Testis (tissue), 3 donors: ENCODE measurements around the gene SFT2D2. TPM values are rescaled to one million over a fixed set of nuclear protein-coding genes. Genes with fewer than 3 reads are reported as not detected.

ENCODE experiments used
- DNase-seq: peaks from one replicate; pipeline ENCODE4 v3.0.0-alpha.2; 2019
- H3K27ac ChIP-seq, 2 donors: fragments of 200-600 bp; sonication (generic); one replicate each; pipeline ENCODE4 v1.5.1; 2019
- H3K27me3 ChIP-seq: fragments of 200-600 bp; sonication (generic); one replicate; pipeline ENCODE4 v1.5.1; 2019
- H3K36me3 ChIP-seq: fragments of 200-600 bp; sonication (generic); one replicate; pipeline ENCODE4 v1.5.1; 2017; ENCODE audit warnings: low read depth; ENCODE audit errors: missing control alignments
- H3K4me1 ChIP-seq: fragments of 200-600 bp; sonication (generic); one replicate; pipeline ENCODE4 v1.5.1; 2019
- H3K4me3 ChIP-seq, 2 donors: fragments of 200-600 bp; sonication (generic); one replicate each; pipeline ENCODE4 v1.5.1; 2017 to 2019
- H3K9me3 ChIP-seq: fragments of 200-600 bp; sonication (generic); one replicate; pipeline ENCODE4 v1.5.1; 2017
- CTCF ChIP-seq, 3 experiments: fragments of 450-650 bp in 2 of 3; fragments of 200-600 bp in 1 of 3; sonication (generic) in 1 of 3; IDR thresholded peaks; one replicate each; pipeline ENCODE4 v1.5.1; 2016 to 2019; ENCODE audit warnings: antibody characterized with exemption in 3 of 3, mild to moderate bottlenecking in 2 of 3, moderate library complexity in 1 of 3
- POLR2A ChIP-seq: fragments of 450-650 bp; IDR thresholded peaks from one replicate; pipeline ENCODE4 v1.6.1; 2017; ENCODE audit warnings: antibody characterized with exemption, mild to moderate bottlenecking, moderate library complexity
- WGBS, 2 donors: methylation state at CpG; one replicate each; pipeline ENCODE4 v1.1.5; 2018; 5-methylcytosine and 5-hydroxymethylcytosine counted together
- intact Hi-C: fragments of 100-400 bp; cut with DNase I; formaldehyde crosslinking; loops from one replicate; pipeline ENCODE4 v1.15.1; 2023; ENCODE audit warnings: low total_unique reads
- polyA plus RNA-seq: library from polyadenylated mRNA; stranded (reverse); fragments of 350-450 nt; fragmentation: Illumina TruSeq; extraction: RNeasy Lipid Tissue Mini Kit (QIAGEN cat#74804); gene quantifications from one replicate; pipeline ENCODE4 v1.2.3, GENCODE V29; 2014; ENCODE audit warnings: low read depth, low replicate concordance; ENCODE audit not compliant: insufficient read depth
- total RNA-seq, 2 donors: library from RNA; depleted of rRNA; stranded (reverse); fragments of >200 nt; gene quantifications; one replicate each; pipeline ENCODE4 v1.2.3, GENCODE V29; 2016

SFT2D2 gene
- total and polyA plus RNA-seq, 3 donors from 2014 or later: 34.5 to 62.2 (median 59.4) TPM

DNA sequence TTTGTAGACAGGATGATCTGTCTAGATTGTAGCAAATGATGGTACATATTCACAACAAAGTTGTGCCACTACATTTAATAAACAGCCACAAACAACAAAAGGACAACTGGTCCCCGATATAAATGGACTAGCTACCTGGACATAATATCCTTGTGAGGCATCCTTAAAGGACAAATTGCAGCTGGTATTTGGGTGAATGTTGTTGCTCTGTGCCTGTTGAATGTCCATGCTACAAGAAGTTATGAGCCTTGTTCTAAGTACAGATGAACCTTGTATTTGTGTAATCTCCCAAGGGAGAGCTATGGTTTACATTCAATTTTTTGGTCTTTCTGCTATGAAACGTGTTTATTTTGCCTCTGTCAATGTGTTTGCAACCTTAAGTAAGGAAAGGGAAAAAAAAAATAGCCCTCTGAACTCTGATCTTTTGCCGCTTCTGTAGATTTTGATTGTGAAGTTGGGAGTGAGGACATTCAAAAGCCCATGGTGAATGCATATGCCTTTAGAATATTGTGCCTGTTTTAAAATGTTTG is 26.5 kb downstream of the SFT2D2 start:
- no peak overlapping the region for H3K4me3 ChIP-seq
- H3K27me3 ChIP-seq: no peaks in the 10 kb centered on the region
- WGBS, 2 donors: 61 to 67% methylated on average over 3 of the region's 3 CpGs
- H3K4me1 ChIP-seq: no peaks in the 10 kb centered on the region
- H3K9me3 ChIP-seq: no peaks in the 10 kb centered on the region
- no peaks in the 10 kb centered on the region for H3K36me3 ChIP-seq
- intact Hi-C loops: no loop called here
- TF ChIP-seq CTCF (IDR thresholded peaks at IDR 0.05): no peak
- no peak for TF ChIP-seq POLR2A
- no peak overlapping the region for H3K27ac ChIP-seq
- no peak for DNase-seq

GRCh38 chr1:168256164-168256563 is 30.4 kb downstream of the SFT2D2 start:
- Histone ChIP-seq H3K4me1 (no peaks in the 10 kb centered on the region), H3K27me3 (no peaks in the 10 kb centered on the region), H3K4me3 (no peak overlapping the region), H3K36me3 (no peaks in the 10 kb centered on the region), H3K27ac (no peak overlapping the region), H3K9me3 (no peaks in the 10 kb centered on the region)
- WGBS, 2 donors: 98 to 99% methylated on average over 2 of the region's 2 CpGs
- intact Hi-C loops: no loop called here
- TF ChIP-seq CTCF (IDR thresholded peaks at IDR 0.05) (no peak), POLR2A (no peak)
- no peak for DNase-seq

DNA sequence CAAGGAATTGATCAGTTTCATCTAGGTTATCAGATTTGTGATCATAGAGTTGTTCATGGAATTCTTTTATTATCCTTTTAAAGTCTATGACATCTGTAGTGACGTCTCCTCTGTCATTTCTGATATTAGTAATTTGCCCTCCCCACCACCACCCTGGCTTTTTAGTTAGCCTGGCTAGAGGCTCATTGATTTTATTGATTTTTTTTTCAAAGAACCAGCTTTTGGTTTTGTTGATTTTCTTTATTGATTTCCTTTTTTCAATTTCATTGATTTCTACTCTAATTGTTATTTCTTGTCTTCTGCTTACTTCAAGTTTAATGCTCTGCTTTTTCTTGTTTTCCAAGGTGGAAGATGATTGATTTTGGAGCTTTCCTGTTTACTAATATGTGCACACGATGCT is 31.6 kb downstream of the SFT2D2 start:
- TF ChIP-seq CTCF (IDR thresholded peaks at IDR 0.05): no peak
- no peak for TF ChIP-seq POLR2A
- DNase-seq: no peak
- WGBS, 2 donors: 48 to 78% methylated on average over 2 of the region's 2 CpGs
- Histone ChIP-seq H3K27ac (no peak overlapping the region), H3K36me3 (no peaks in the 10 kb centered on the region), H3K9me3 (no peaks in the 10 kb centered on the region), H3K27me3 (no peaks in the 10 kb centered on the region), H3K4me1 (peaks cover 5% of the 10 kb centered on the region), H3K4me3 (no peak overlapping the region)
- intact Hi-C loops: no loop called here

GRCh38 chr1:168259567-168259966 is 33.8 kb downstream of the SFT2D2 start:
- Histone ChIP-seq H3K36me3 (no peaks in the 10 kb centered on the region), H3K9me3 (no peaks in the 10 kb centered on the region), H3K4me3 (no peak overlapping the region), H3K27ac (no peak overlapping the region), H3K4me1 (peaks cover 5% of the 10 kb centered on the region), H3K27me3 (no peaks in the 10 kb centered on the region)
- intact Hi-C loops: no loop called here
- TF ChIP-seq CTCF (IDR thresholded peaks at IDR 0.05) (no peak), POLR2A (no peak)
- 100% methylated on average over 1 of the region's 1 CpG for WGBS, 2 donors
- DNase-seq: no peak

DNA sequence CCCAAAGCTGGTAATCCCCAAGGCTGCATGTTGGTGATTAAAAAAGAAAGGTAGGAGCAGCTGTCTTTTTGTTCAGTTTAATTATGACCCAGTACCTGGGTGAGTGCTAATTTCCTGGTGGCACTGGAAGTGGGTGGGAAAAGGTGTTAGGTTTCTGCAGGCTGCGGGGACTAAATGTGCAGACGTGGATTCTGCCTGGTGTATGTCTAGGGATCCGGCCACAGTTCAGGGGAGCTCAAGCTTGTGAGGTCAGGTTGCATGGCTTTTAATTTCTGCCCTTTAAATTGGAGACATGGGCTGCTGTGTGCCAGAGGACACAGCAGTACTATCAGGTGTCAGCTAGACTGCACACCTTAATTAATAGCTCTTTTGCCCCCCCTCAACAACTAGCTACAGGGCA is 34.6 kb downstream of the SFT2D2 start:
- no peak overlapping the region for H3K27ac ChIP-seq
- WGBS, 2 donors: 88 to 90% methylated on average over 3 of the region's 3 CpGs
- H3K36me3 ChIP-seq: no peaks in the 10 kb centered on the region
- no peak overlapping the region for H3K4me3 ChIP-seq
- no peak for DNase-seq
- TF ChIP-seq CTCF (IDR thresholded peaks at IDR 0.05) (no peak), POLR2A (no peak)
- no peaks in the 10 kb centered on the region for H3K27me3 ChIP-seq
- intact Hi-C loops: no loop called here
- no peaks in the 10 kb centered on the region for H3K9me3 ChIP-seq
- peaks cover 5% of the 10 kb centered on the region for H3K4me1 ChIP-seq
